ENCODE data around the gene FMN1. TPM values are rescaled to one million over a fixed set of nuclear protein-coding genes. Genes with fewer than 3 reads are reported as not detected.

Gene FMN1
- total RNA-seq, 1 experiment from 2014 or later = 25.8 TPM

GRCh38 chr15:32861761-32862160, 332.8 kb downstream of the FMN1 start:
- Histone ChIP-seq H3K27ac (no peak overlapping the region), H3K4me2 (no peak overlapping the region), H3K4me3 (no peak overlapping the region), H3K79me2 (ENCODE audit: low read depth) (no peaks in the 10 kb centered on the region), H2AFZ (no peak overlapping the region), H3K36me3 (ENCODE audit: low read depth) (0 out of 2 replicates have a peak, but pooled peaks cover 2% of the 10 kb centered on the region), H3K27me3 (ENCODE audit: insufficient read depth, low read depth) (no peaks in the 10 kb centered on the region), H3K9me2 (ENCODE audit: insufficient read depth) (no peaks in the 10 kb centered on the region), H3K4me1 (replicated peaks; ENCODE audit: insufficient read depth) (peaks cover 11% of the 10 kb centered on the region), H4K20me1 (ENCODE audit: insufficient read depth) (no peaks in the 10 kb centered on the region), H3F3A (ENCODE audit: insufficient read depth, low read depth) (peaks cover 11% of the 10 kb centered on the region), H3K9me3 (ENCODE audit: insufficient read depth, low read depth) (peaks cover 2% of the 10 kb centered on the region; the same call in 1 of the 2 replicates)
- intact Hi-C loops (cut with micrococcal nuclease; ENCODE audit: unreplicated experiment) = no loop called here
- TF ChIP-seq CTCF (conservative IDR thresholded peaks at IDR 0.05) = no peak
- TF ChIP-seq EZH2 (IDR thresholded peaks at IDR 0.05; ENCODE audit: low read depth) = no peak
- ChIA-PET POLR2A (ENCODE audit: unreplicated experiment) (interaction anchor here (0.6 kb wide), 1 partner anchor 37 kb away, joined by 3 read pairs; no protein-coding TSS in a partner anchor), CTCF (interaction anchor here (0.7 kb wide), 1 partner anchor 11 kb away, joined by 3 read pairs; no protein-coding TSS in a partner anchor)
- no TSS peak for BruUV-seq (replicated peaks)
- DNase-seq = no peak

GRCh38 chr15:32861174-32861573, 333.3 kb downstream of the FMN1 start:
- peaks cover 15% of the 10 kb centered on the region for H3K4me1 ChIP-seq (replicated peaks; ENCODE audit: insufficient read depth)
- H3K9me3 ChIP-seq (ENCODE audit: insufficient read depth, low read depth) = peaks cover 2% of the 10 kb centered on the region; the same call in 1 of the 2 replicates
- no peaks in the 10 kb centered on the region for H3K27me3 ChIP-seq (ENCODE audit: insufficient read depth, low read depth)
- no peaks in the 10 kb centered on the region for H4K20me1 ChIP-seq (ENCODE audit: insufficient read depth)
- H3K9me2 ChIP-seq (ENCODE audit: insufficient read depth) = no peaks in the 10 kb centered on the region
- ChIA-PET POLR2A (ENCODE audit: unreplicated experiment) (interaction anchor here (0.6 kb wide), 1 partner anchor 37 kb away, joined by 3 read pairs; no protein-coding TSS in a partner anchor), CTCF (no interaction called here)
- no peak overlapping the region for H3K4me3 ChIP-seq
- H3K27ac ChIP-seq = no peak overlapping the region
- no peak overlapping the region for H2AFZ ChIP-seq
- intact Hi-C loops (cut with micrococcal nuclease; ENCODE audit: unreplicated experiment) = no loop called here
- BruUV-seq (replicated peaks) = no TSS peak
- no peak for DNase-seq
- no peak overlapping the region for H3K4me2 ChIP-seq
- TF ChIP-seq EZH2 (IDR thresholded peaks at IDR 0.05; ENCODE audit: low read depth) (no peak), CTCF (conservative IDR thresholded peaks at IDR 0.05) (no peak)
- peaks cover 16% of the 10 kb centered on the region for H3F3A ChIP-seq (ENCODE audit: insufficient read depth, low read depth)
- H3K79me2 ChIP-seq (ENCODE audit: low read depth) = no peaks in the 10 kb centered on the region
- 0 out of 2 replicates have a peak, but pooled peaks cover 6% of the 10 kb centered on the region for H3K36me3 ChIP-seq (ENCODE audit: low read depth)

GRCh38 chr15:32859996-32860395, 334.5 kb downstream of the FMN1 start:
- Histone ChIP-seq H3K9me3 (ENCODE audit: insufficient read depth, low read depth) (peaks cover 2% of the 10 kb centered on the region; the same call in 1 of the 2 replicates), H3K36me3 (ENCODE audit: low read depth) (peaks cover 6% of the 10 kb centered on the region; the same call in 1 of the 2 replicates), H2AFZ (no peak overlapping the region), H3K27me3 (ENCODE audit: insufficient read depth, low read depth) (no peaks in the 10 kb centered on the region), H3F3A (ENCODE audit: insufficient read depth, low read depth) (peaks cover 24% of the 10 kb centered on the region), H3K27ac (no peak overlapping the region), H3K4me3 (no peak overlapping the region), H3K79me2 (ENCODE audit: low read depth) (no peaks in the 10 kb centered on the region), H3K9me2 (ENCODE audit: insufficient read depth) (no peaks in the 10 kb centered on the region), H3K4me2 (no peak overlapping the region), H3K4me1 (replicated peaks; ENCODE audit: insufficient read depth) (peaks cover 25% of the 10 kb centered on the region), H4K20me1 (ENCODE audit: insufficient read depth) (no peaks in the 10 kb centered on the region)
- no peak for TF ChIP-seq EZH2 (IDR thresholded peaks at IDR 0.05; ENCODE audit: low read depth)
- no peak for TF ChIP-seq CTCF (conservative IDR thresholded peaks at IDR 0.05)
- POLR2A ChIA-PET (ENCODE audit: unreplicated experiment) = no interaction called here
- intact Hi-C loops (cut with micrococcal nuclease; ENCODE audit: unreplicated experiment) = no loop called here
- BruUV-seq (replicated peaks) = no TSS peak
- no peak for DNase-seq
- CTCF ChIA-PET = no interaction called here
